ENCODE results near the gene ACSBG1.
"Not testable (repeated sequence)": the region's sequence is repeated elsewhere in the genome, so short reads cannot be mapped to it uniquely, and the experiment has no call there.

Gene ACSBG1

GRCh38 chr15:78251136-78251535 lies 16.8 kb upstream of the ACSBG1 start:
- H3K79me1 ChIP-seq (replicated peaks; ENCODE audit: low read length, poor library complexity, severe bottlenecking) = no peaks in the 10 kb centered on the region
- DNase-seq = no peak
- no peak overlapping the region for H3K4me2 ChIP-seq (ENCODE audit: low read length, poor library complexity, severe bottlenecking)
- H4K91ac ChIP-seq (ENCODE audit: low read length) = no peak overlapping the region
- no peak overlapping the region for H2AK5ac ChIP-seq (ENCODE audit: low read length, severe bottlenecking)
- H2AFZ ChIP-seq (ENCODE audit: low read depth, low read length) = no peak overlapping the region
- no peak overlapping the region for H3K9ac ChIP-seq (ENCODE audit: low read length)
- H2BK15ac ChIP-seq (ENCODE audit: low read depth, poor library complexity, severe bottlenecking) = no peak overlapping the region
- WGBS = 75% methylated on average over 9 of the region's 9 CpGs
- H4K8ac ChIP-seq (ENCODE audit: low read length) = no peak overlapping the region
- no peak overlapping the region for H2BK120ac ChIP-seq (ENCODE audit: low read depth, low read length)
- no peaks in the 10 kb centered on the region for H3K4me1 ChIP-seq (ENCODE audit: control insufficient read depth, insufficient read depth, low read depth, low read length)
- no peak overlapping the region for H3K18ac ChIP-seq (ENCODE audit: low read depth in 1 of 2, low read length in 2 of 2)
- no peak overlapping the region for H3K4ac ChIP-seq (ENCODE audit: low read depth in 1 of 2, low read length in 2 of 2)
- no peak overlapping the region for H3K14ac ChIP-seq (ENCODE audit: low read length in 2 of 2)
- no peak overlapping the region for H3K4me3 ChIP-seq (ENCODE audit: insufficient read depth in 1 of 2, low read depth in 1 of 2, low read length in 2 of 2)
- H3K27ac ChIP-seq (ENCODE audit: low read length, poor library complexity, severe bottlenecking) = no peak overlapping the region
- H3K36me3 ChIP-seq (ENCODE audit: control insufficient read depth in 1 of 2, insufficient read depth in 2 of 2, low read depth in 1 of 2, low read length in 2 of 2) = no peaks in the 10 kb centered on the region
- H3K9me3 ChIP-seq (ENCODE audit: control insufficient read depth, low read length) = no peaks in the 10 kb centered on the region
- H3K27me3 ChIP-seq (ENCODE audit: control insufficient read depth in 1 of 2, insufficient read depth in 1 of 2, low read length in 2 of 2) = peaks cover 0 to 41% of the 10 kb centered on the region in 2 experiments
- no peak overlapping the region for H2BK5ac ChIP-seq (ENCODE audit: low read depth, low read length, poor library complexity, severe bottlenecking)
- no peak overlapping the region for H2BK12ac ChIP-seq (ENCODE audit: low read length in 2 of 2)
- H3K23ac ChIP-seq (ENCODE audit: low read length in 2 of 2) = no peak overlapping the region

GRCh38 chr15:78249131-78249530 lies 14.8 kb upstream of the ACSBG1 start:
- H2BK5ac ChIP-seq (ENCODE audit: low read depth, low read length, poor library complexity, severe bottlenecking) = no peak overlapping the region
- H3K4ac ChIP-seq (ENCODE audit: low read depth in 1 of 2, low read length in 2 of 2) = no peak overlapping the region
- no peak overlapping the region for H4K91ac ChIP-seq (ENCODE audit: low read length)
- no peak overlapping the region for H3K14ac ChIP-seq (ENCODE audit: low read length in 2 of 2)
- H3K27me3 ChIP-seq (ENCODE audit: control insufficient read depth in 1 of 2, insufficient read depth in 1 of 2, low read length in 2 of 2) = peaks cover 0 to 44% of the 10 kb centered on the region in 2 experiments
- H2BK15ac ChIP-seq (ENCODE audit: low read depth, poor library complexity, severe bottlenecking) = no peak overlapping the region
- no peak overlapping the region for H3K18ac ChIP-seq (ENCODE audit: low read depth in 1 of 2, low read length in 2 of 2)
- no peak overlapping the region for H3K4me3 ChIP-seq (ENCODE audit: insufficient read depth in 1 of 2, low read depth in 1 of 2, low read length in 2 of 2)
- H2BK12ac ChIP-seq (ENCODE audit: low read length in 2 of 2) = no peak overlapping the region
- H3K27ac ChIP-seq (ENCODE audit: low read length, poor library complexity, severe bottlenecking) = no peak overlapping the region
- no peaks in the 10 kb centered on the region for H3K79me1 ChIP-seq (replicated peaks; ENCODE audit: low read length, poor library complexity, severe bottlenecking)
- no peak overlapping the region for H2BK120ac ChIP-seq (ENCODE audit: low read depth, low read length)
- H3K4me1 ChIP-seq (ENCODE audit: control insufficient read depth, insufficient read depth, low read depth, low read length) = peaks cover 6% of the 10 kb centered on the region
- DNase-seq = no peak
- H4K8ac ChIP-seq (ENCODE audit: low read length) = no peak overlapping the region
- H3K23ac ChIP-seq (ENCODE audit: low read length in 2 of 2) = no peak overlapping the region
- no peaks in the 10 kb centered on the region for H3K36me3 ChIP-seq (ENCODE audit: control insufficient read depth in 1 of 2, insufficient read depth in 2 of 2, low read depth in 1 of 2, low read length in 2 of 2)
- no peak overlapping the region for H3K9ac ChIP-seq (ENCODE audit: low read length)
- WGBS = 93% methylated on average over 4 of the region's 5 CpGs
- H2AFZ ChIP-seq (ENCODE audit: low read depth, low read length) = no peak overlapping the region
- no peaks in the 10 kb centered on the region for H3K9me3 ChIP-seq (ENCODE audit: control insufficient read depth, low read length)
- no peak overlapping the region for H2AK5ac ChIP-seq (ENCODE audit: low read length, severe bottlenecking)
- no peak overlapping the region for H3K4me2 ChIP-seq (ENCODE audit: low read length, poor library complexity, severe bottlenecking)

- Histone ChIP-seq H3K27me3 (ENCODE audit: control insufficient read depth in 1 of 2, insufficient read depth in 1 of 2, low read length in 2 of 2) (peaks cover 0 to 49% of the 10 kb centered on the region in 2 experiments), H3K79me1 (replicated peaks; ENCODE audit: low read length, poor library complexity, severe bottlenecking) (no peaks in the 10 kb centered on the region), H3K36me3 (ENCODE audit: control insufficient read depth in 1 of 2, insufficient read depth in 2 of 2, low read depth in 1 of 2, low read length in 2 of 2) (no peaks in the 10 kb centered on the region), H3K4ac (ENCODE audit: low read depth in 1 of 2, low read length in 2 of 2) (no peak overlapping the region), H2BK15ac (ENCODE audit: low read depth, poor library complexity, severe bottlenecking) (no peak overlapping the region), H2BK12ac (ENCODE audit: low read length in 2 of 2) (no peak overlapping the region), H3K4me2 (ENCODE audit: low read length, poor library complexity, severe bottlenecking) (no peak overlapping the region), H3K18ac (ENCODE audit: low read depth in 1 of 2, low read length in 2 of 2) (no peak overlapping the region), H3K27ac (ENCODE audit: low read length, poor library complexity, severe bottlenecking) (no peak overlapping the region), H3K4me3 (ENCODE audit: insufficient read depth in 1 of 2, low read depth in 1 of 2, low read length in 2 of 2) (no peak overlapping the region), H3K9ac (ENCODE audit: low read length) (no peak overlapping the region), H3K9me3 (ENCODE audit: control insufficient read depth, low read length) (no peaks in the 10 kb centered on the region), H3K14ac (ENCODE audit: low read length in 2 of 2) (no peak overlapping the region), H2BK5ac (ENCODE audit: low read depth, low read length, poor library complexity, severe bottlenecking) (no peak overlapping the region), H4K8ac (ENCODE audit: low read length) (no peak overlapping the region), H4K91ac (ENCODE audit: low read length) (no peak overlapping the region), H2AFZ (ENCODE audit: low read depth, low read length) (no peak overlapping the region), H2BK120ac (ENCODE audit: low read depth, low read length) (no peak overlapping the region), H3K4me1 (ENCODE audit: control insufficient read depth, insufficient read depth, low read depth, low read length) (peaks cover 14% of the 10 kb centered on the region), H3K23ac (ENCODE audit: low read length in 2 of 2) (no peak overlapping the region), H2AK5ac (ENCODE audit: low read length, severe bottlenecking) (no peak overlapping the region)
- no peak for DNase-seq
- 71% methylated on average over 1 of the region's 1 CpG for WGBS
These were observed 13.5 kb upstream of the ACSBG1 start for GRCh38 chr15:78247911-78248310.

GRCh38 chr15:78245976-78246620 lies 11.7 kb upstream of the ACSBG1 start:
- H3K9ac ChIP-seq (ENCODE audit: low read length); H2BK15ac ChIP-seq (ENCODE audit: low read depth, poor library complexity, severe bottlenecking); H2BK120ac ChIP-seq (ENCODE audit: low read depth, low read length); H3K36me3 ChIP-seq (ENCODE audit: control insufficient read depth in 1 of 2, insufficient read depth in 2 of 2, low read depth in 1 of 2, low read length in 2 of 2); H2BK5ac ChIP-seq (ENCODE audit: low read depth, low read length, poor library complexity, severe bottlenecking); H4K8ac ChIP-seq (ENCODE audit: low read length); H4K91ac ChIP-seq (ENCODE audit: low read length); H3K4me2 ChIP-seq (ENCODE audit: low read length, poor library complexity, severe bottlenecking); DNase-seq; H3K9me3 ChIP-seq (ENCODE audit: control insufficient read depth, low read length); H3K18ac ChIP-seq (ENCODE audit: low read depth in 1 of 2, low read length in 2 of 2); H3K4me3 ChIP-seq (ENCODE audit: insufficient read depth in 1 of 2, low read depth in 1 of 2, low read length in 2 of 2); H3K4ac ChIP-seq (ENCODE audit: low read depth in 1 of 2, low read length in 2 of 2); H3K14ac ChIP-seq (ENCODE audit: low read length in 2 of 2); H3K79me1 ChIP-seq (replicated peaks; ENCODE audit: low read length, poor library complexity, severe bottlenecking); H3K27ac ChIP-seq (ENCODE audit: low read length, poor library complexity, severe bottlenecking); H2AK5ac ChIP-seq (ENCODE audit: low read length, severe bottlenecking); H2AFZ ChIP-seq (ENCODE audit: low read depth, low read length); H3K23ac ChIP-seq (ENCODE audit: low read length in 2 of 2); H2BK12ac ChIP-seq (ENCODE audit: low read length in 2 of 2): not testable (repeated sequence)
- peaks cover 15% of the 10 kb centered on the region for H3K4me1 ChIP-seq (ENCODE audit: control insufficient read depth, insufficient read depth, low read depth, low read length)
- 94% methylated on average over 34 of the region's 39 CpGs for WGBS
- peaks cover 0 to 49% of the 10 kb centered on the region in 2 experiments for H3K27me3 ChIP-seq (ENCODE audit: control insufficient read depth in 1 of 2, insufficient read depth in 1 of 2, low read length in 2 of 2)
